ENCODE measurements around the gene DDX39B.

DDX39B gene

GRCh38 chr6:31547727-31548543 lies 6.1 kb upstream of the DDX39B start:
- H3K27ac ChIP-seq, result peak overlapping the region; percentile 76
- no peak for DNase-seq (ENCODE audit: low spot score)
- TF ChIP-seq CTCF (conservative IDR thresholded peaks at IDR 0.05; ENCODE audit: low read depth), result no peak
- CTCF ChIA-PET, result interaction anchor here (0.7 to 6.3 kb wide), 2 partner anchors 36 to 51 kb away, joined by 5 to 96 read pairs; no protein-coding TSS in a partner anchor
- POLR2A ChIA-PET (ENCODE audit: low non-redundant PET), result no interaction called here

DNA sequence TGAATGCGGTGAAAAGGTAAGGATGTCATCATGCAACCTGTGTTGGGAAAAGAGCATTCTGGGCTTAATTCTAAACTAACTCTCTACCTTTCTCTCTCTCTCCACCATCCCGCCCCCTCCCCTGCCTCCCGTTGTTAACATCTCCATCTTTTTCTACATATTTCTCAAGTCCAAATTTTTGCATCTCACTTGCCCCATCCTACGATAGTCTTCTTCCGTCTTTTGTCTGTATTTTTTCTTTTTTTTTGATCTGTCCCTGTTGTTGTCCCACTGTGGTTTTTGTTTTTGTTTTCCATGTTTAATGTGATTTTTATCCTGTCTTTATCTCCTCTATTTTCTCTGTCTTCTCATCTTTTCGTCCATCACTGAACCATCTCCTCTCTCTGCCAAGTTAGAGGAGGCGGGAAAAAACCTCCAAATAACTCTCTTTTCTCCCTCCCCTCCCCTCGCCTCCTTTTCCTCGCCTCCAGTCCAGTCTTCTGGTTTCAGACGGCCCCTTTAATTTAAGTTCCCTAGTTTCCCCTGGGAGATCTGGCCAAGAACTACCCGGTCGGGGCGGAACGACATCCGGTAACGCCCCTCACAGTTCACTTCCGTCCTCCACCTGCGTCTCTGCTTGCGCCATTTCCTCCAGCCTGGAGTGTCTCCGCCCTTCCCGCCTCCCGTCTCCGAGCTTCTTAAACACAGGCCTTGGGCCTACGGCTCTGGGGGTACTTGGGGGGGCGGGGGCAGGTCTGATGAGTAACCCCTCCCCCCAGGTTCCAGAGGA lies 5.3 kb upstream of the DDX39B start, which contains the start of gene NFKBIL1:
Gene NFKBIL1 (plus strand): TSS at position 651 of the 769 bp plus-strand sequence. CDS start 87 bp downstream, at position 738.
- ChIA-PET CTCF (interaction anchor here (0.6 to 6.3 kb wide), 12 partner anchors 12 to 320 kb away, joined by 3 to 96 read pairs (median 4); partner anchors contain the start of gene LTB), POLR2A (ENCODE audit: low non-redundant PET) (no interaction called here)
- peak within 1 kb of the TSS; percentile 76 for H3K27ac ChIP-seq
- DNase-seq (ENCODE audit: low spot score), result peak; percentile 92
- peak; percentile 62 for TF ChIP-seq CTCF (conservative IDR thresholded peaks at IDR 0.05; ENCODE audit: low read depth)

GRCh38 chr6:31546339-31546957 lies 4.6 kb upstream of the DDX39B start, which contains the start of gene ATP6V1G2:
TSS of gene ATP6V1G2 (minus strand) at chr6:31546608. CDS start at chr6:31546559, 49 bp downstream.
- TF ChIP-seq CTCF (conservative IDR thresholded peaks at IDR 0.05; ENCODE audit: low read depth), result peak; percentile 98
- CTCF ChIA-PET, result interaction anchor here (0.5 to 6.3 kb wide), 12 partner anchors 11 to 321 kb away, joined by 3 to 96 read pairs (median 4); partner anchors contain the start of gene LTB
- POLR2A ChIA-PET (ENCODE audit: low non-redundant PET), result no interaction called here
- DNase-seq (ENCODE audit: low spot score), result peak; percentile 84
- H3K27ac ChIP-seq, result peak within 1 kb of the TSS; percentile 76

- ChIA-PET CTCF (interaction anchor here (0.6 to 6.3 kb wide), 2 partner anchors 53 to 107 kb away, joined by 4 to 96 read pairs; partner anchors contain the start of gene BAG6), POLR2A (ENCODE audit: low non-redundant PET) (no interaction called here)
- no peak for TF ChIP-seq CTCF (conservative IDR thresholded peaks at IDR 0.05; ENCODE audit: low read depth)
- no peak overlapping the region for H3K27ac ChIP-seq
- DNase-seq (ENCODE audit: low spot score), result no peak
Observed at GRCh38 chr6:31545291-31545690, 3.5 kb upstream of the DDX39B start.

DNA sequence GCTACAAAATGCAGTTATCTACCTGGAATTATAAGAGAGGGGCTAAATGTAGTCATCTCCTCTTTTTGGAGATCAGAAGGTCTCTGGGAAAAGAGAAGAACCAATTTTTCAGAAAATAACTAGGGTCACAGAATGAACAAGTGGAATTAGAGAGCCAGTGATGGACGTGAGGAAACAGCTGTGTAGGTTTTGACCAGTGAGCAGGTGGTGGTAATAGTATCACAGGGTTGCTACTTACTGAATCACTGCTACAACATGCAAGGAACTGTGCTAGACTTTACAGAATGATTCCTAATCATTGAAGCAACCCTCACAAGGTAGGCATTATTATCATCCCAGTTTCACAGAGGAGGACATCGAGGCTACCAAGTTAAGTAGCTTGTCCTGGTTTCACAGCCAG lies 2.9 kb upstream of the DDX39B start:
- no peak for TF ChIP-seq CTCF (conservative IDR thresholded peaks at IDR 0.05; ENCODE audit: low read depth)
- DNase-seq (ENCODE audit: low spot score), result no peak
- no peak overlapping the region for H3K27ac ChIP-seq
- CTCF ChIA-PET, result interaction anchor here (0.6 to 6.3 kb wide), 2 partner anchors 54 to 108 kb away, joined by 4 to 96 read pairs; partner anchors contain the start of gene BAG6
- POLR2A ChIA-PET (ENCODE audit: low non-redundant PET), result no interaction called here

Data from RWPE1 (cell line).